HepG2 (cell line): ENCODE measurements around the gene FAM90A26. TPM values are rescaled to one million over a fixed set of nuclear protein-coding genes. Genes with fewer than 3 reads are reported as not detected.
A peak's percentile ranks its signal among the peaks of the same experiment; 100 is the strongest.
"Not testable (repeated sequence)": the region's sequence is repeated elsewhere in the genome, so short reads cannot be mapped to it uniquely, and the experiment has no call there.

Experiments used
- ATAC-seq: fragments of 200-7000 bp; cut with Tn5 transposase; 3 replicates; pipeline ENCODE4 v1.9.1; 2020; ENCODE audit warnings: mild to moderate bottlenecking, moderate library complexity
- Bru-seq: library from RNA; stranded (reverse); fragments of 400-500 nt; gene quantifications from one replicate; lab custom pipeline; 2021; lab: Mats Ljungman, UMichigan
- BruChase-seq, 2 experiments: library from RNA; stranded (reverse); fragments of 400-500 nt; gene quantifications; one replicate each; lab custom pipeline; 2021; lab: Mats Ljungman, UMichigan
- BruUV-seq: library from RNA; stranded (reverse); fragments of 400-500 nt; replicated peaks from 2 replicates; lab custom pipeline; 2021; lab: Mats Ljungman, UMichigan
- CTCF ChIA-PET: fragments of 300-600 bp; formaldehyde crosslinking; extraction: SDS; loops from one replicate; lab custom pipeline; 2021; ENCODE audit warnings: low total read pairs, inconsistent platforms, low intra/inter-chr PET ratio; lab: Yijun Ruan, JAX
- POLR2A ChIA-PET: fragments of 350-600 bp; sonication (Branson Sonifier 250); formaldehyde crosslinking; loops from one replicate; lab custom pipeline; 2020; ENCODE audit warnings: antibody characterized with exemption, inconsistent platforms; lab: Yijun Ruan, JAX
- DNase-seq: peaks from one replicate; pipeline ENCODE4 v3.0.0-alpha.2; 2015; ENCODE audit warnings: low spot score
- FAIRE-seq: peaks from 3 replicates; lab custom pipeline; 2011; peaks lifted over from hg19 to GRCh38; lab: Jason Lieb, UNC
- H2AFZ ChIP-seq: one replicate; pipeline ENCODE4 v1.6.1; 2011; ENCODE audit warnings: low read length, inconsistent platforms
- H3K27ac ChIP-seq: fragments of 300-600 bp; 3 replicates; pipeline ENCODE4 v1.8.0; 2011; ENCODE audit warnings: mixed run types, mild to moderate bottlenecking, mixed read lengths, low read length, inconsistent platforms; ENCODE audit not compliant: insufficient read depth; ENCODE audit errors: extremely low read length
- H3K27me3 ChIP-seq, 2 experiments: fragments of 200-600 bp in 1 of 2; 2 replicates in 1 of 2; 3 replicates in 1 of 2; pipeline versions ENCODE4 v1.6.0 to v1.8.0; 2011; ENCODE audit warnings: low read length in 2 of 2, mild to moderate bottlenecking in 2 of 2, moderate library complexity in 2 of 2, inconsistent platforms in 1 of 2; ENCODE audit not compliant: insufficient read depth in 2 of 2, control insufficient read depth in 1 of 2
- H3K36me3 ChIP-seq, 2 experiments: fragments of 200-600 bp in 1 of 2; replicated peaks in 1 of 2; 2 replicates in 1 of 2; 3 replicates in 1 of 2; pipeline versions ENCODE4 v1.5.1 to v1.8.0; 2011; ENCODE audit warnings: low read length in 2 of 2, inconsistent platforms in 1 of 2; ENCODE audit not compliant: insufficient read depth in 2 of 2, control insufficient read depth in 1 of 2
- H3K4me1 ChIP-seq: 2 replicates; pipeline ENCODE4 v1.5.1; 2012; ENCODE audit warnings: low read length, inconsistent platforms; ENCODE audit not compliant: insufficient read depth
- H3K4me2 ChIP-seq: 2 replicates; pipeline ENCODE4 v1.6.0; 2011; ENCODE audit warnings: low read depth, low read length, inconsistent platforms
- H3K4me3 ChIP-seq, 3 experiments: fragments of 200-600 bp in 1 of 3; sonication (generic), shearing (Covaris generic) in 1 of 3; replicated peaks in 1 of 3; 2 replicates each; pipeline ENCODE4 v1.5.1; 2011 to 2016; ENCODE audit warnings: low read length in 3 of 3, inconsistent platforms in 2 of 3, low read depth in 2 of 3, mild to moderate bottlenecking in 2 of 3, control low read depth in 1 of 3, mixed read lengths in 1 of 3; ENCODE audit not compliant: insufficient read depth in 1 of 3
- H3K79me2 ChIP-seq: one replicate; pipeline ENCODE4 v1.6.1; 2011; ENCODE audit warnings: low read length, inconsistent platforms; ENCODE audit not compliant: insufficient read depth
- H3K9ac ChIP-seq: 2 replicates; pipeline ENCODE4 v1.6.0; 2011; ENCODE audit warnings: mild to moderate bottlenecking, low read depth, low read length, inconsistent platforms; ENCODE audit not compliant: insufficient read depth
- H3K9me3 ChIP-seq: 2 replicates; pipeline ENCODE4 v1.5.1; 2012; ENCODE audit warnings: mild to moderate bottlenecking, low read length
- H4K20me1 ChIP-seq: 2 replicates; pipeline ENCODE4 v1.6.0; 2011; ENCODE audit warnings: inconsistent platforms, mild to moderate bottlenecking, low read length, moderate library complexity; ENCODE audit not compliant: insufficient read depth
- WGBS: methylation state at CpG from one replicate; pipeline ENCODE4 v1.1.6; 2017; ENCODE audit warnings: low lambda C conversion rate; 5-methylcytosine and 5-hydroxymethylcytosine counted together
- in situ Hi-C: cut with HindIII; loops from 2 replicates; pipeline ENCODE4 v1.10.0; 2017; ENCODE audit warnings: low pct_unique_long_range_greater_than_20kb; ENCODE audit not compliant: extremely low pct_ligation_motif_present
- intact Hi-C: fragments of 100-400 bp; cut with micrococcal nuclease; formaldehyde crosslinking; loops from one replicate; pipeline ENCODE4 v1.10.0; 2022; ENCODE audit not compliant: unreplicated experiment
- long read RNA-seq, 2 experiments: library from RNA in 1 of 2; library from polyadenylated mRNA in 1 of 2; stranded (forward) in 1 of 2; unstranded in 1 of 2; transcript quantifications; one replicate each; pipeline ENCODE4 v2.0.0, GENCODE V29; 2019 to 2022
- polyA minus RNA-seq, 3 experiments: library from RNA; depleted of rRNA, polyadenylated mRNA; stranded (reverse); fragments of >200 nt; gene quantifications; 2 replicates each; pipeline ENCODE4 v1.2.3, GENCODE V29; 2011; ENCODE audit warnings: low replicate concordance in 1 of 3
- polyA plus RNA-seq, 8 experiments: library from polyadenylated mRNA; depleted of rRNA in 3 of 8; stranded (reverse) in 7 of 8; unstranded in 1 of 8; fragments of >200 nt; fragmentation: Illumina TruSeq in 4 of 8; extraction: Trizol in 4 of 8; gene quantifications; 2 replicates each; pipeline versions ENCODE4 v1.2.1 to v1.2.3, GENCODE V29; 2011 to 2016; ENCODE audit warnings: low read depth in 4 of 8, missing spikeins in 1 of 8, mixed read lengths in 1 of 8; ENCODE audit not compliant: insufficient read depth in 1 of 8
- total RNA-seq, 5 experiments: library from RNA; depleted of rRNA; stranded (reverse); fragments of >200 nt; fragmentation: Illumina TruSeq; extraction: Trizol; gene quantifications; 2 replicates each; pipeline ENCODE4 v1.2.3, GENCODE V29; 2016; ENCODE audit warnings: low read depth in 1 of 5

FAM90A26 gene, protein sequence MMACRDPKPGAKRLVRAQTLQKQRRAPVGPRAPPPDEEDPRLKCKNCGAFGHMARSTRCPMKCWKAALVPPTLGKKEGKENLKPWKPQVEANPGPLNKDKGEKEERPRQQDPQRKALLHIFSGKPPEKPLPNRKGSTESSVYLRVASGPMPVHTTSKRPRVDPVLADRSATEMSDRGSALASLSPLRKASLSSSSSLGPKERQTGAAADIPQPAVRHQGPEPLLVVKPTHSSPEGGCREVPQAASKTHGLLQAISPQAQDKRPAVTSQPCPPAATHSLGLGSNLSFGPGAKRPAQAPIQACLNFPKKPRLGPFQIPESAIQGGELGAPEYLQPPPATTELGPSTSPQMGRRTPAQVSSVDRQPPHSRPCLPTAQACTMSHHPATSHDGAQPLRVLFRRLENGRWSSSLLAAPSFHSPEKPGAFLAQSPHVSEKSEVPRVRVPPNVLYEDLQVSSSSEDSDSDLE
- total RNA-seq (2016; rRNA removed; fragmentation: Illumina TruSeq; extraction: Trizol) = not detected in 2 replicates
- total RNA-seq (2016; cell fraction: cytosol; rRNA removed; fragmentation: Illumina TruSeq; extraction: Trizol; ENCODE audit: low read depth) = not detected in 2 replicates
- total RNA-seq (2016; cell fraction: insoluble cytoplasmic fraction; rRNA removed; fragmentation: Illumina TruSeq; extraction: Trizol) = not detected in 2 replicates
- not detected in 2 replicates for total RNA-seq (2016; cell fraction: membrane; rRNA removed; fragmentation: Illumina TruSeq; extraction: Trizol)
- not detected in 2 replicates for total RNA-seq (2016; cell fraction: nucleus; rRNA removed; fragmentation: Illumina TruSeq; extraction: Trizol)
- not detected in 2 replicates for polyA plus RNA-seq (2011; rRNA removed)
- polyA plus RNA-seq (2011; cell fraction: cytosol; rRNA removed) = not detected in 2 replicates
- not detected in 2 replicates for polyA plus RNA-seq (2011; cell fraction: nucleus; rRNA removed)
- polyA plus RNA-seq (2012) = not detected in 2 replicates
- not detected in 2 replicates for polyA plus RNA-seq (2016; cell fraction: cytosol; fragmentation: Illumina TruSeq; extraction: Trizol; ENCODE audit: low read depth)
- polyA plus RNA-seq (2016; cell fraction: insoluble cytoplasmic fraction; fragmentation: Illumina TruSeq; extraction: Trizol; ENCODE audit: low read depth) = not detected in 2 replicates
- polyA plus RNA-seq (2016; cell fraction: membrane; fragmentation: Illumina TruSeq; extraction: Trizol; ENCODE audit: low read depth) = not detected in 2 replicates
- not detected in 2 replicates for polyA plus RNA-seq (2016; cell fraction: nucleus; fragmentation: Illumina TruSeq; extraction: Trizol; ENCODE audit: insufficient read depth, low read depth)
- not detected in 2 replicates for polyA minus RNA-seq (2011; rRNA and poly(A)+ RNA removed; ENCODE audit: low replicate concordance)
- not detected in 2 replicates for polyA minus RNA-seq (2011; cell fraction: cytosol; rRNA and poly(A)+ RNA removed)
- not detected in 2 replicates for polyA minus RNA-seq (2011; cell fraction: nucleus; rRNA and poly(A)+ RNA removed)
- not detected for Bru-seq, nascent RNA
- not detected for BruChase-seq, experiment 1, labeled RNA remaining after a 6-hour chase
- percentile 10 among the genes with signal in this experiment for BruChase-seq, experiment 2, labeled RNA remaining after a 2-hour chase
- long read RNA-seq, experiment 1 = 0 reads
- long read RNA-seq, experiment 2 = 0 reads

GRCh38 chr4:9169791-9170459, at the start of gene FAM90A26:
FAM90A26 (plus strand) TSS chr4:9170409; CDS start chr4:9173173, 2,764 bp downstream.
- H3K27me3 ChIP-seq, H3K79me2 ChIP-seq, H3K9me3 ChIP-seq, POLR2A ChIA-PET, H3K27ac ChIP-seq, H3K36me3 ChIP-seq, H3K4me3 ChIP-seq, H3K4me2 ChIP-seq, H3K9ac ChIP-seq, FAIRE-seq, BruUV-seq, H2AFZ ChIP-seq, in situ Hi-C loops, DNase-seq, H3K4me1 ChIP-seq, H4K20me1 ChIP-seq, ATAC-seq, CTCF ChIA-PET, intact Hi-C loops: not testable (repeated sequence)
- WGBS = 100% methylated on average over 3 of the region's 11 CpGs

DNA sequence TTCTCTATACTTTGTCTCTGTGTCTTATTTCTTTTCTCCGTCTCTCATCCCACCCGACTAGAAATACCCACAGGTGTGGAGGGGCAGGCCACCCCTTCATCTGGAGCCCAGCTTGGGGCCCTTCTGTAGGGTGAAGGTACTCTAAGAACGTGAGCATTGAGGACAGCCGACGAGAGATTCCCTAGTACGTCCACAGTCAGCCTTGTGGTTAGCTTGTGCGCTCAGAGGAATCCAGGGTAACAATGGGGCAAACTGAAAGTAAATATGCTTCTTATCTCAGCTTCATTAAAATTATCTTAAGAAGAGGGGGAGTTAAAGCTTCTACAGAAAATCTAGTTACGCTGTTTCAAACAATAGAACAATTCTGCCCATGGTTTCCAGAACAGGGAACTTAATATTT, 47.5 kb upstream of the FAM90A26 start:
- H4K20me1 ChIP-seq, H3K9me3 ChIP-seq, H3K27ac ChIP-seq, H3K9ac ChIP-seq, intact Hi-C loops, H3K4me3 ChIP-seq, H3K36me3 ChIP-seq, H3K27me3 ChIP-seq, H2AFZ ChIP-seq, POLR2A ChIA-PET, H3K79me2 ChIP-seq, H3K4me1 ChIP-seq, ATAC-seq, FAIRE-seq, in situ Hi-C loops, DNase-seq, BruUV-seq, H3K4me2 ChIP-seq: not testable (repeated sequence)
- 9% methylated on average over 5 of the region's 8 CpGs for WGBS
- CTCF ChIA-PET = interaction anchor here (1.3 kb wide), 1 partner anchor 122 kb away, joined by 3 read pairs; no protein-coding TSS in a partner anchor
